ENCODE measurements around the gene OR4E1.

The OR4E1 gene, protein sequence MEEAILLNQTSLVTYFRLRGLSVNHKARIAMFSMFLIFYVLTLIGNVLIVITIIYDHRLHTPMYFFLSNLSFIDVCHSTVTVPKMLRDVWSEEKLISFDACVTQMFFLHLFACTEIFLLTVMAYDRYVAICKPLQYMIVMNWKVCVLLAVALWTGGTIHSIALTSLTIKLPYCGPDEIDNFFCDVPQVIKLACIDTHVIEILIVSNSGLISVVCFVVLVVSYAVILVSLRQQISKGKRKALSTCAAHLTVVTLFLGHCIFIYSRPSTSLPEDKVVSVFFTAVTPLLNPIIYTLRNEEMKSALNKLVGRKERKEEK

DNA sequence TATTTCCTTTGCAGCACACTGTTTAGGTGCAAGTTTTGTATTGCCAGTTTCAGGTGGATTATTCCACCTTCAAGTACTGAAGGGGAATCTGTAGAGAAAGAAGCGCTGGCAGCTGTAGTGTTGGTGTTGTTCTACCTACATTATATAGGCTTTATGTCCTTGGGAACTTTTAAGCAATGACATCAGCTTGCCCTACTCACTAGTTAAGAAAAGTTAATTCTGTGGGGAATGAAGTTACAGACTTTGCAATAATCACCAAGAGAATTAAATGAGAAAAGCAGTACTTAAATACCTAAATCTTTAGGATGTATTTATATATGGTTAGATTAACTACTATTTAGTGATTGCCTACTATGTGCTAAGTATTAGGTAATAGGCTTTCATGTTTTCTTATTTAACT is at the start of gene OR4E1:
Gene OR4E1, minus strand, starts transcription at position 101 of the 400 bp plus-strand sequence. CDS start 2,883 bp downstream, outside the sequence.
- TF ChIP-seq GATA2 (IDR thresholded peaks at IDR 0.05; ENCODE audit: low read depth, low read length) (no peak), GATA3 (IDR thresholded peaks at IDR 0.05; ENCODE audit: low read depth, low read length) (no peak)

DNA sequence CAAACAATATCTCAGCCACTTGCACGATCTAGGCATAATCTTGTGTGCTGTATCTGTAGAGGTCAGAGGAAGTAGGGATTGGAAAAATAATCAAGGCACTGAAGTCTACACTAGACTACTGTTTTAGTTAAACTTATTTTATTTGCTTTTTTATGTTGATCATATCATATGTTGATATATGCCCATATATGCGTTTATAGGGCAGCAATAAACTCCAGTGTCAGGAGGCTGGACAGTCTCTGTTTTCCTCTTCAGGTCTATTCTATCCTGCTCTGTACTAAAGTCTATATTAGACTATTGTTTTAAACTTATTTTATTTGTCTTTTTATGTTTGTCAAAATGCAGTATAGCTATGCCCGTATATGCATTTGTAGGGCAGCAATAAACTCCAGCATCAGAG is 47.9 kb upstream of the OR4E1 start:
- TF ChIP-seq GATA2 (IDR thresholded peaks at IDR 0.05; ENCODE audit: low read depth, low read length) = no peak
- TF ChIP-seq GATA3 (IDR thresholded peaks at IDR 0.05; ENCODE audit: low read depth, low read length) = no peak

DNA sequence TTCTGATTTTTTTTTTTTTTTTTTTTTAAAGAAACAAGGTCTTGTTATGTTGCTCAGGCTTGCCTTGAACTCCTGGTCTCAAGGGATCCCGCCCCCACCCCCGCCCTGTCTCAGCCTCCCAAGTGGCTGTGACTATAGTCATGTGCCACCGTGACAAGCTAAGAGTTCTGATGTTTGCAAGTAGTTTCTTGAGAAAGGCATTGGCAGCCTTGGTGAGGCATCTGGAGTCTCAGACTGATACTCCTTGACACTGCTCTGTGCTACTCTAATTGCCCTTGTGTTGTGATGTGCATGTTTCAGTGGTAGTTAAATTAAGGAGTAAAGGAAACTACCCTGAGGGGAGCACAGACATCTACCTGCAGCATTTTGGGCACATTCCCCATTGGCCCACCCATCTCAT is 46.2 kb upstream of the OR4E1 start:
- no peak for TF ChIP-seq GATA2 (IDR thresholded peaks at IDR 0.05; ENCODE audit: low read depth, low read length)
- TF ChIP-seq GATA3 (IDR thresholded peaks at IDR 0.05; ENCODE audit: low read depth, low read length) = no peak

DNA sequence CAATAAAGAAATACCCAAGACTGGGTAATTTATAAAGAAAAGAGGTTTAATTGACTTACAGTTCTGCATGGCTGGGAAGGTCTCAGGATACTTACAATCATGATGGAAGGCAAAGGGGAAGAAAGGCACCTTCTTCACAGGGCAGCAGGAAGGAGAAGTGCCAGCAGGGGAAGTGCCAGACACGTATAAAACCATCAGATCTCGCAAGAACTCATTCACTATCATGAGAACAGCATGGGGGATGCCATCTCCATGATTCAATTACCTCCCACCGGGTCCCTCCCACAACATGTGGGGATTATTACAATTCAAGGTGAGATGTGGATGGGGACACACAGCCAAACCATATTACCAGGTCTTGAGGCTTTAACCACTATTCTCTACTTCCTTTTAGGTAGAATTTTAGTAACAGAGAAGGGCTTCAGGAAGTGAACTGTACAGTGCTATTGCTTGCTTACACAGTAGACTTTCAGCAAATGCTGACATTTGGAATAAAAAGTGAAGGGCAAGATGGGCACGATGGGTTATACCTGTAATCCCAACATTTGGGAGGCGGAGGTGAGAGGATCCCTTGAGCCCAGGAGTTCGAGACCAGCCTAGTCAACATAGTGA is 40.8 kb upstream of the OR4E1 start:
- TF ChIP-seq GATA2 (IDR thresholded peaks at IDR 0.05; ENCODE audit: low read depth, low read length) (no peak), GATA3 (IDR thresholded peaks at IDR 0.05; ENCODE audit: low read depth, low read length) (no peak)

DNA sequence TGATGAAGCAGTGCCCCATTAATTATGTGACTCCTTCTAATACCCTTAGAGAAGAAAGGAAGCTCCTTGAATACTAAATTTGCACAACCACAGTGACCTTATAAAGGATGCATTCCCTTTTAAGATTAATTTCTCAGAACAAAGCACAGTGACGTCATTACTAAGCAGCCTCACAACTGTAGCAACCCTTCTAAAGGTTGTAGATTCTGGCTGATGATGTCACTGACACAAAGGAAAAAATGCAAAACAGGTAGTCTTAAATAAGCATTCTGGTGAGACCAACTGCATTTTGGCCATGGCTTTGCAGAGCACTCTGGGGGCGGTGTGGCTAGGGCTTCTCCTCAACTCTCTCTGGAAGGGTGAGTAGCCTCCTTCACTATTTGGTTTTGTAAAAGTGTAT is 38.4 kb upstream of the OR4E1 start:
- no peak for TF ChIP-seq GATA3 (IDR thresholded peaks at IDR 0.05; ENCODE audit: low read depth, low read length)
- no peak for TF ChIP-seq GATA2 (IDR thresholded peaks at IDR 0.05; ENCODE audit: low read depth, low read length)

DNA sequence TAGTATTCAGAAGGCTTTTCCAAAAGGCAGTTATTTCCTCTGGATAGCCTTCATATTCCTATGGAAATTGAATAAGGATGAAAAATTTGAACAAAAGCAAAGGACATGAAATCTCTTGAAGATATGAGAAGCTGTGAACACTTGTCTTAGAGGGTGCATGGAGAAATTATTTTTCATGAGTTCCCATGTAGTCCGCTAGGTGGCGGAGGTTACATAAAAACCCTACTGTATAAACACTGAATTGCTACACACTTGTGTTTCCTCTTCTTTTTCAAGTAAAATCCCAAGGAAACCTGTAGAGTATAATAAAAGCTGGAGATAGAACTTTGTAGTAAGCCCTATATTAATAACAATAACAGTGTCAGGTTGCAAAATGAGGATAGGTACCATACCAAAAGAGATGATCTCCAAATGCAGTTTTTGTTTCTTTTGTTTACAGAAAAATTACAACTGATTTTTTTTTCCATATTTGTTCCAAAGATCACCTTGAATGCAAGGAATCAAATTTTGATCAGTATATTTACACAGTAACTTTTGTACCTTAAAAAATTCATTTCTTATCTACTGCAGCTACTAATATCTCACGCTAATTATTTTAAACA is 37.8 kb upstream of the OR4E1 start:
- TF ChIP-seq GATA3 (IDR thresholded peaks at IDR 0.05; ENCODE audit: low read depth, low read length) = no peak

DNA sequence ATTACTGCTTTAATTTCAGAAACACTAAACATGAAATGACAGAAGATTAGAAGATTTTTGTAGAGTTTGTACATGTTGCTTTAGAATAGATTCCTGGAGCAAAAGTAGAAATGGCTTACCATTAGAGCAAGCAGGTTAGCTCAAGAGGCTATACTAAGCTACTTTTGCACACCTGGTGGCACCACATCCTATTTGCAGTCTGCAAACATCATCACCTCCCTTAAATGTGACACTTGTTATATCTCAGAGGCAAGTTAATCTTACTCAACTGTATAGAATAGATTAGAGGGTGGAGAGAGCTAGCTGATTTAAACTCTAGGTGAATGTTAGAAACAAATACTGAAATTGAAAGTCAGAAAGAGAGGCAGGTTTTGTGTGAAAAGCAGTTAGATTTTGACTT is 30.7 kb upstream of the OR4E1 start:
- TF ChIP-seq GATA2 (IDR thresholded peaks at IDR 0.05; ENCODE audit: low read depth, low read length) (no peak), GATA3 (IDR thresholded peaks at IDR 0.05; ENCODE audit: low read depth, low read length) (no peak)

DNA sequence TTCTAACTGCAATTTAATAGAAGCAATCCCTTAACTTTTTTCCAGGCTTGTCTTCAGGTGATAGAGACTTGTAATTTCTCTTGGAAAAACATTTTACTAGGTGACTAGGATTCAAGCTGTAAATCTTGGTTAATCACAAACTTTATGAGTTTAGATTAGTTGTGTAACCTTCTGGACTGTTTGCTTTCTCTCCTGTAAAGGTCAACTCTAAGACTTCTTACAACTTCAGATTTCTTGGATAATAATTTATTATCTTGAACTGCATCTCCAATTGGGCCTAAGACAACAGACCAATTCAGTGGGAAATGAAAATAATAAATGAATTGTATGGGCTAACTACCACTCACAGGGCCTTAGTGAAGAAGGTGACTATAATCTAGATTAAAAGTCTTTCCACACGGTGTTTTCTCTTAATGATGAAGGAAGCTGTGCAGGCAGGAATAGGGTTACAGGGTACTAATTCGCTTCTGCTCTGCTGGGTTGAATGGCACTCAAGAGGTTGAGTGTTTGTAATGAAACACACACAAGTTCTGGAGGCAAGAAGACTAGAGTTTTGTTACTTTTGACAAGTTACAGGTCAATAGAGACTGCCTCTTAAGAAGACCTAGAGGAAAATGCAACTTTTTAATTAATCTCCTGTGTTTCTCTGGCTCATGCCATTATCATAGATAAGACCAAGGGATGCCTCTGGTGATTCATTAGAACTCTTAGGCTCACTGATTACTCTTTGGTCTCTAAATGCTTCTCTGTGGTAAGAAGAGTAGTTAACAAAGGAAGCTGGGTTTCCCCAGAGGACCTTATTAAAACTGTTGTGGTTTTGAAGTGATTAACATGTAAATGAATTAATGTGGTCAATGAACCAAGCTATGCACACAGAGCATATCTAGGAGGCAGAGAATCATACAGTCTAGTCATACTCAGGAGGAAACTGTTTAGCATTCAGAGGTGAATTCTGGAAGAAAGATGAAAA is 30.0 kb upstream of the OR4E1 start:
- TF ChIP-seq GATA2 (IDR thresholded peaks at IDR 0.05; ENCODE audit: low read depth, low read length) (no peak), GATA3 (IDR thresholded peaks at IDR 0.05; ENCODE audit: low read depth, low read length) (no peak)

DNA sequence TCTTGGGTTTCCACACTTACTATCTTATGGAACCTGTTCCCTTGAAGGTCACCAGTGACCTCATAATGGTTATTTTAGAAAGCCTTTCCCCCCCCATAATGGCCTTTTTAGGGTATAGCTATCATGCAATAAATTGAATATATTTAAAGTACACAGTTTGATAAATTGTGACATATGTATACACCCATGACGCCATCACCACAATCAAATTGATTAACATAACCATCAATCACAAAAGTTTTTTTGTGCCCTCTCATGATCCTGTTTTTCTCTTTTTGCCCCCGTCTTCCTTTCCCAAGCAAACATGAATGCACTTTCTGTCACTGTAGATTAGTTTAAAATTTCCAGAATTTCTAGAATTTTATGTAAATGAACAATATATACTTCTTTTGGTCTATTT is 28.7 kb upstream of the OR4E1 start:
- TF ChIP-seq GATA3 (IDR thresholded peaks at IDR 0.05; ENCODE audit: low read depth, low read length) = no peak
- TF ChIP-seq GATA2 (IDR thresholded peaks at IDR 0.05; ENCODE audit: low read depth, low read length) = no peak

DNA sequence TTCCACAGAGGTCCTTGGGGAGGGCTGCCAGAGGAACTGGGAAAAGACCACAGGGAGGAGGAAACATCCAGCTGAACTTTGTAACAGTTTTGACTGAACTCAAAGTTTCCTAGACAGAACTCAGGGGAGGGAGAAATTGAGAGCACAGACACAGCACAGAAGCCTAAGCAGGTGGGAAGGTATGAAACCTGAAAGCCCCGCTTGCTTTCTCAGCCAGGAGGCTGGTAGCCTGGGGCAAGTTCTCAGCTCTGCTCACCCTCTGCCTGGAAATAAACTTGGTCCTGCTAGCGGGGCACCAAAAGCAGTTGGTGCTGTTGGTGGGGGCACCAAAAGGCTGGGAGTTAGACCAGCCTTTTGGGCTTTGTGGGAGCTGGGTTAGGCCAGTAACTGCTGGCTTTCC is 25.9 kb upstream of the OR4E1 start:
- TF ChIP-seq GATA2 (IDR thresholded peaks at IDR 0.05; ENCODE audit: low read depth, low read length) (no peak), GATA3 (IDR thresholded peaks at IDR 0.05; ENCODE audit: low read depth, low read length) (no peak)

DNA sequence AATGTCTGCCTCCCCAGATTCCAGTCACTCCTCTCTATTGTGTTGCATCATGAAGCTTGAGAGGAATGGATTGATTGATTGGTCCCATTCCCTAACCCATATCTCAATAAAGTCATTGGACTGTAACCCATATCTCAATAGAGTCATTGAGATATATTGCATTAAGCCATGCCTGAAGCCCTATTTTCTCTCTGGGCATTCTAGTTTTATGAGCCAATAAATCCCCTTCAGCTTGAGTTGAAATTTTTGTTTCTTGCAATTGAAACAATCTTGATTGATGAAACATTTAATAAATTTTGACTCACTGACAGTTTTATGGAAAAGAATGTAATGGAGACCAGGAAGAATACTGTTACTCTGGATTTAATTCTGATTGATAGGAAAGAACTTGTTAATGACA is 20.8 kb upstream of the OR4E1 start:
- no peak for TF ChIP-seq GATA3 (IDR thresholded peaks at IDR 0.05; ENCODE audit: low read depth, low read length)
- TF ChIP-seq GATA2 (IDR thresholded peaks at IDR 0.05; ENCODE audit: low read depth, low read length) = no peak

DNA sequence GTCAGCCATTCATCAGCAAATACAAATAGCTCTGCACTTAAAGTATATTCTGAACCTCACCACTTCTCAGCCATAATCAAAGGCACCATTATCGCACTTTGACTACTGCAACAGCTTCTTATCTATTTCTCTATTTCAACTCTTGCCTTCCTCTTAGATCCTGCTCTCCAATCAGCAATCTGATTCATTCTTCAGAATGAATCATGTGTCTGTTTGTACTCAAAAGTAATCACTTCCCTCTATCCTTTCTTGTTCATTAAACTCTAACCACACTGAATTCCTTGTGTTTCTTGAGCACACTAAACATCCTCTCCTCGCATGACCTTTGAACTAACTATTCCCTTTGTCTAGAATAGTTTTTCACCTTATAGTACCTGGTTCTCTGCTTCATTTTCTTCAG is 12.8 kb upstream of the OR4E1 start:
- no peak for TF ChIP-seq GATA3 (IDR thresholded peaks at IDR 0.05; ENCODE audit: low read depth, low read length)
- no peak for TF ChIP-seq GATA2 (IDR thresholded peaks at IDR 0.05; ENCODE audit: low read depth, low read length)

DNA sequence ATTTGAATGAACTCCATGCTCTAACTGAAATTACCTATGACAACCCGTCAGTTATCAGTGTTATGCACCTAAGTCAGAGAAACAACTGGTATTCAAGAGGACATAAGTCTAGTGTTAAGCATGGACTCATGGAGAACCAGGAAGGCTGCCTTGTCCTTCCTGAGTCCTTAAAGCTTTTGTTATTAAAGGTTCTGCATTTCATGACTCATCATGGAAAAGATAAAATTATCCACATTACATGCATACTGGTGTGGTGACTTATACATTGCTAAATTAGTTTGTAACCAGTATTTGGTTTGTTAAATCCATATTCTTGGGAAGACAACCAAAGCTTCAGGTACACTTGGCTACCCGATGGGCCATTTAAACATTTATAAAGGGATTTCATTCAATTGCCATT is 6.5 kb upstream of the OR4E1 start:
- no peak for TF ChIP-seq GATA2 (IDR thresholded peaks at IDR 0.05; ENCODE audit: low read depth, low read length)
- TF ChIP-seq GATA3 (IDR thresholded peaks at IDR 0.05; ENCODE audit: low read depth, low read length) = no peak

DNA sequence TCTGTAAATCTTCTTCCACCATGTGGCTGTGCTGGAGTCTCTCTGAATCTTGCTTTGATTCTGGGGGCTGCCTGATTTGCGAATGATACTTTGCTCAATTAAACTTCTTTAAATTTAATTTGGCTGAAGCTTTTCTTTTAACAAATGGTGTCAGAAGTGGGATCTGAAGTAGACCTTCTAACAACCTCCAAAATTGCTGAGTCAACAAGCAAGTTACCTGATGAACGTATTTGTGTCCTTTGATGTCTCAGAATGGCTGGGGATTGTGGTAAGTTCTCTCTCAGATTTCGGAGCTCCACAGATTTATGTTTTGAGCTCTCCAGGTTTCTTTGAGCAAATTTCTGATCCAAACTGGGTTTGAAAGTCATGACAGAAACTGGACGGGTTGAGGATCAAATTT is 1.9 kb upstream of the OR4E1 start:
- no peak for TF ChIP-seq GATA2 (IDR thresholded peaks at IDR 0.05; ENCODE audit: low read depth, low read length)
- no peak for TF ChIP-seq GATA3 (IDR thresholded peaks at IDR 0.05; ENCODE audit: low read depth, low read length)
